Esophagus muscularis mucosa (tissue), 4 donors: Measurements from ENCODE around the gene TTC39B. TPM values are rescaled to one million over a fixed set of nuclear protein-coding genes. Genes with fewer than 3 reads are reported as not detected.

Experiments
- DNase-seq: peaks from one replicate; pipeline ENCODE4 v3.0.0-alpha.2; 2017; ENCODE audit errors: extremely low spot score
- H3K27ac ChIP-seq, 4 donors: fragments of 200-600 bp; sonication (generic); replicated peaks in 1 of 4; 1 replicate in 3 of 4; 2 replicates in 1 of 4; pipeline ENCODE4 v1.5.1; 2016 to 2019; ENCODE audit warnings: mild to moderate bottlenecking in 1 of 4
- H3K27me3 ChIP-seq, 4 donors: fragments of 200-600 bp; sonication (generic); one replicate each; pipeline versions ENCODE4 v1.5.1 to v1.6.0; 2016 to 2019
- H3K36me3 ChIP-seq, 4 donors: fragments of 200-600 bp; sonication (generic); one replicate each; pipeline ENCODE4 v1.5.1; 2016 to 2019
- H3K4me1 ChIP-seq, 4 donors: fragments of 200-600 bp; sonication (generic); one replicate each; pipeline ENCODE4 v1.5.1; 2016 to 2019
- H3K4me3 ChIP-seq, 4 donors: fragments of 200-600 bp; sonication (generic); 1 replicate in 2 of 4; 2 replicates in 2 of 4; pipeline ENCODE4 v1.5.1; 2016 to 2019; ENCODE audit warnings: mild to moderate bottlenecking in 4 of 4, moderate library complexity in 1 of 4
- H3K9me3 ChIP-seq, 4 donors: fragments of 200-600 bp; sonication (generic); 1 replicate in 3 of 4; 2 replicates in 1 of 4; pipeline ENCODE4 v1.5.1; 2016 to 2019
- CTCF ChIP-seq, 3 experiments: fragments of 200-600 bp in 2 of 3; fragments of 450-650 bp in 1 of 3; sonication (generic) in 2 of 3; IDR thresholded peaks; one replicate each; pipeline ENCODE4 v1.5.1; 2017 to 2019; ENCODE audit warnings: antibody characterized with exemption in 3 of 3, mild to moderate bottlenecking in 2 of 3, moderate library complexity in 1 of 3
- EP300 ChIP-seq: sonication (generic); formaldehyde crosslinking; IDR thresholded peaks from one replicate; pipeline ENCODE4 v1.6.1; 2017; ENCODE audit warnings: antibody characterized with exemption
- POLR2A ChIP-seq: fragments of 450-650 bp; IDR thresholded peaks from one replicate; pipeline ENCODE4 v1.6.1; 2017; ENCODE audit warnings: antibody characterized with exemption, moderate library complexity, mild to moderate bottlenecking, low read depth
- POLR2AphosphoS5 ChIP-seq, 2 donors: sonication (generic); formaldehyde crosslinking; IDR thresholded peaks; one replicate each; pipeline ENCODE4 v1.6.1; 2017; ENCODE audit warnings: antibody characterized with exemption in 2 of 2
- WGBS: methylation state at CpG from one replicate; pipeline ENCODE4 v1.1.5; 2018; 5-methylcytosine and 5-hydroxymethylcytosine counted together
- intact Hi-C: fragments of 100-400 bp; cut with DNase I; formaldehyde crosslinking; loops from one replicate; pipeline ENCODE4 v1.15.1; 2023
- total RNA-seq, 4 donors: library from RNA; depleted of rRNA; stranded (reverse); fragments of >200 nt; gene quantifications; one replicate each; pipeline versions ENCODE4 v1.1.0 to v1.2.1, GENCODE V29; 2016

Gene TTC39B
- total RNA-seq, 4 donors from 2014 or later, result 8.3 to 13.4 (median 10.9) TPM

- Histone ChIP-seq H3K27ac (no peak overlapping the region), H3K4me3 (no peak overlapping the region), H3K9me3 (no peaks in the 10 kb centered on the region), H3K36me3 (no peaks in the 10 kb centered on the region), H3K27me3 (no peaks in the 10 kb centered on the region), H3K4me1 (peaks cover 0 to 37% (median 30%) of the 10 kb centered on the region in 4 donors)
- intact Hi-C loops, result no loop called here
- TF ChIP-seq POLR2AphosphoS5 (IDR thresholded peaks at IDR 0.05), result no peak
- no peak for TF ChIP-seq POLR2A
- no peak for TF ChIP-seq CTCF (IDR thresholded peaks at IDR 0.05)
- TF ChIP-seq EP300, result no peak
- 84% methylated on average over 4 of the region's 4 CpGs for WGBS
- DNase-seq, result no peak
Measured at GRCh38 chr9:15244001-15244441, 63.0 kb downstream of the TTC39B start.

- TF ChIP-seq POLR2A (no peak), POLR2AphosphoS5 (IDR thresholded peaks at IDR 0.05) (no peak), EP300 (no peak), CTCF (IDR thresholded peaks at IDR 0.05) (no peak)
- H3K27ac ChIP-seq, result no peak overlapping the region
Measured at GRCh38 chr9:15243081-15243480, 63.9 kb downstream of the TTC39B start.

GRCh38 chr9:15240927-15241326 is 66.1 kb downstream of the TTC39B start:
- 91% methylated on average over 4 of the region's 4 CpGs for WGBS
- Histone ChIP-seq H3K4me1 (peaks cover 0 to 26% (median 19%) of the 10 kb centered on the region in 4 donors), H3K36me3 (no peaks in the 10 kb centered on the region), H3K27ac (no peak overlapping the region), H3K27me3 (no peaks in the 10 kb centered on the region), H3K4me3 (no peak overlapping the region), H3K9me3 (peaks cover 0 to 8% (median 0%) of the 10 kb centered on the region in 4 donors)
- DNase-seq, result no peak
- intact Hi-C loops, result no loop called here
- no peak for TF ChIP-seq CTCF (IDR thresholded peaks at IDR 0.05)

More at GRCh38 chr9:15243081-15243480, 63.9 kb downstream of the TTC39B start:
- no peak for DNase-seq
- Histone ChIP-seq H3K4me3 (no peak overlapping the region), H3K9me3 (no peaks in the 10 kb centered on the region), H3K36me3 (no peaks in the 10 kb centered on the region), H3K4me1 (peaks cover 0 to 28% (median 21%) of the 10 kb centered on the region in 4 donors), H3K27me3 (no peaks in the 10 kb centered on the region)
- intact Hi-C loops, result no loop called here
- 76% methylated on average over 1 of the region's 1 CpG for WGBS

- H3K4me3 ChIP-seq, result no peak overlapping the region
- no peak for DNase-seq
- TF ChIP-seq CTCF (IDR thresholded peaks at IDR 0.05) (no peak), EP300 (no peak), POLR2AphosphoS5 (IDR thresholded peaks at IDR 0.05) (no peak), POLR2A (no peak)
- H3K4me1 ChIP-seq, result peaks cover 0 to 26% (median 19%) of the 10 kb centered on the region in 4 donors
- no peaks in the 10 kb centered on the region for H3K36me3 ChIP-seq
- H3K27ac ChIP-seq, result peak overlapping the region; percentile 10 to 61 (median 32)
- H3K9me3 ChIP-seq, result peaks cover 0 to 8% (median 0%) of the 10 kb centered on the region in 4 donors
- 86% methylated on average over 2 of the region's 2 CpGs for WGBS
- intact Hi-C loops, result no loop called here
- no peaks in the 10 kb centered on the region for H3K27me3 ChIP-seq
Measured at GRCh38 chr9:15239816-15240215, 67.2 kb downstream of the TTC39B start.

GRCh38 chr9:15238646-15239045 is 68.4 kb downstream of the TTC39B start:
- TF ChIP-seq POLR2A (no peak), EP300 (no peak), POLR2AphosphoS5 (IDR thresholded peaks at IDR 0.05) (no peak), CTCF (IDR thresholded peaks at IDR 0.05) (no peak)
- peaks cover 0 to 24% (median 12%) of the 10 kb centered on the region in 4 donors for H3K4me1 ChIP-seq
- H3K4me3 ChIP-seq, result no peak overlapping the region
- WGBS, result 98% methylated on average over 5 of the region's 5 CpGs
- intact Hi-C loops, result no loop called here
- peaks cover 0 to 8% (median 0%) of the 10 kb centered on the region in 4 donors for H3K9me3 ChIP-seq
- no peaks in the 10 kb centered on the region for H3K27me3 ChIP-seq
- DNase-seq, result no peak
- H3K27ac ChIP-seq, result no peak overlapping the region
- no peaks in the 10 kb centered on the region for H3K36me3 ChIP-seq
